K562 (cell line): ENCODE results near the gene MBOAT1. TPM values are rescaled to one million over a fixed set of nuclear protein-coding genes. Genes with fewer than 3 reads are reported as not detected.

Experiments
- ATAC-seq: fragments of 200-7000 bp; cut with Tn5 transposase; 3 replicates; pipeline ENCODE4 v1.9.1; 2020; ENCODE audit warnings: moderate library complexity
- BruUV-seq: library from RNA; stranded (reverse); fragments of 400-500 nt; replicated peaks from 2 replicates; lab custom pipeline; 2021; lab: Mats Ljungman, UMichigan
- CTCF ChIA-PET: fragments of 300-600 bp; formaldehyde crosslinking; extraction: SDS; loops from one replicate; lab custom pipeline; 2021; ENCODE audit warnings: low intra/inter-chr PET ratio; lab: Yijun Ruan, JAX
- POLR2A ChIA-PET: fragments of 300-600, 350-650 bp; sonication (Branson Sonifier 250); formaldehyde crosslinking; extraction: SDS; loops from one replicate; lab custom pipeline; 2021; ENCODE audit warnings: antibody characterized with exemption, inconsistent platforms; lab: Yijun Ruan, JAX
- DNase-seq, 4 experiments: peaks; one replicate each; pipeline versions ENCODE4 v3.0.0 to v3.0.0-alpha.2; 2011 to 2018; ENCODE audit warnings: low spot score in 3 of 4, mixed read lengths in 3 of 4; ENCODE audit errors: extremely low read depth in 1 of 4
- FAIRE-seq: peaks from 2 replicates; lab custom pipeline; 2011; peaks lifted over from hg19 to GRCh38; lab: Jason Lieb, UNC
- H2AFZ ChIP-seq: 2 replicates; pipeline ENCODE4 v1.6.0; 2011; ENCODE audit warnings: low read depth, low read length, control low read depth, inconsistent platforms
- H3K27ac ChIP-seq: fragments of 200-600 bp; 3 replicates; pipeline ENCODE4 v1.8.0; 2011; ENCODE audit warnings: low read depth, mild to moderate bottlenecking, control low read depth, inconsistent platforms, low read length, moderate library complexity, mixed read lengths; ENCODE audit errors: extremely low read depth
- H3K27me3 ChIP-seq, 2 experiments: fragments of 300-600 bp in 1 of 2; 2 replicates in 1 of 2; 3 replicates in 1 of 2; pipeline versions ENCODE4 v1.6.0 to v1.8.0; 2011; ENCODE audit warnings: inconsistent platforms in 2 of 2, low read length in 2 of 2, mild to moderate bottlenecking in 1 of 2, mixed read lengths in 1 of 2, moderate library complexity in 1 of 2; ENCODE audit not compliant: control insufficient read depth in 2 of 2, insufficient read depth in 2 of 2
- H3K36me3 ChIP-seq: fragments of 300-600 bp; 3 replicates; pipeline ENCODE4 v1.8.0; 2011; ENCODE audit warnings: mild to moderate bottlenecking, low read length, inconsistent platforms; ENCODE audit not compliant: control insufficient read depth, insufficient read depth
- H3K4me1 ChIP-seq, 2 experiments: fragments of 200-600 bp in 1 of 2; replicated peaks in 1 of 2; 2 replicates in 1 of 2; 3 replicates in 1 of 2; pipeline versions ENCODE4 v1.5.1 to v1.8.0; 2011; ENCODE audit warnings: inconsistent platforms in 2 of 2, low read length in 2 of 2, mild to moderate bottlenecking in 1 of 2, mixed read lengths in 1 of 2, moderate library complexity in 1 of 2; ENCODE audit not compliant: control insufficient read depth in 2 of 2, insufficient read depth in 2 of 2
- H3K4me2 ChIP-seq: 2 replicates; pipeline ENCODE4 v1.6.1; 2011; ENCODE audit warnings: low read length, control low read depth, inconsistent platforms, mixed read lengths; ENCODE audit not compliant: insufficient read depth
- H3K4me3 ChIP-seq: fragments of 200-600 bp; sonication (generic), shearing (Covaris generic); 2 replicates; pipeline ENCODE4 v1.5.1; 2016; ENCODE audit warnings: control low read depth, inconsistent platforms
- H3K79me2 ChIP-seq: fragments of 200-600 bp; 3 replicates; pipeline ENCODE4 v1.8.0; 2011; ENCODE audit warnings: low read length, inconsistent platforms; ENCODE audit not compliant: control insufficient read depth, insufficient read depth
- H3K9ac ChIP-seq, 2 experiments: 2 replicates each; pipeline versions ENCODE4 v1.6.0 to v1.6.1; 2011; ENCODE audit warnings: low read depth in 2 of 2, low read length in 2 of 2, control low read depth in 1 of 2, inconsistent platforms in 1 of 2, mild to moderate bottlenecking in 1 of 2, mixed read lengths in 1 of 2; ENCODE audit not compliant: insufficient read depth in 1 of 2
- H3K9me1 ChIP-seq: one replicate; pipeline ENCODE4 v1.6.0; 2011; ENCODE audit warnings: inconsistent platforms, mild to moderate bottlenecking, low read length, moderate library complexity; ENCODE audit not compliant: control insufficient read depth, insufficient read depth
- H3K9me3 ChIP-seq: replicated peaks from 2 replicates; pipeline ENCODE4 v1.5.1; 2011; ENCODE audit warnings: low read depth, low read length, inconsistent platforms; ENCODE audit not compliant: control insufficient read depth, insufficient read depth
- H4K20me1 ChIP-seq: replicated peaks from 2 replicates; pipeline ENCODE4 v1.6.1; 2011; ENCODE audit warnings: low read length, inconsistent platforms, mixed read lengths; ENCODE audit not compliant: control insufficient read depth, insufficient read depth
- ERF ChIP-seq: fragments of 450-650 bp; formaldehyde crosslinking; IDR thresholded peaks from 2 replicates; pipeline ENCODE4 v1.4.0; 2020; ENCODE audit warnings: mild to moderate bottlenecking, mixed read lengths
- HDAC6 ChIP-seq: IDR thresholded peaks from 2 replicates; pipeline ENCODE4 v1.6.1; 2012; ENCODE audit warnings: low read depth, mild to moderate bottlenecking, control low read depth, inconsistent platforms, low read length, moderate library complexity
- KLF10 ChIP-seq: fragments of 250-450 bp; sonication (Bioruptor Pico); IDR thresholded peaks from 2 replicates; pipeline ENCODE4 v1.6.1; 2021; ENCODE audit warnings: matching md5 sums
- POLR3G ChIP-seq: IDR thresholded peaks from 2 replicates; pipeline ENCODE4 v1.6.1; 2011; ENCODE audit not compliant: insufficient read length, insufficient replicate concordance; ENCODE audit errors: extremely low read depth
- ZNF699 ChIP-seq: fragments of 250-450 bp; sonication (Bioruptor Pico); IDR thresholded peaks from 2 replicates; pipeline ENCODE4 v1.8.0; 2021; ENCODE audit warnings: mild to moderate bottlenecking, moderate library complexity; ENCODE audit not compliant: insufficient replicate concordance
- in situ Hi-C: fragments of 300-500 bp; cut with MboI; formaldehyde crosslinking; loops from 4 replicates; pipeline ENCODE4 v1.15.0; 2018; ENCODE audit warnings: inconsistent platforms, mixed read lengths
- intact Hi-C: fragments of 100-400 bp; cut with micrococcal nuclease; formaldehyde crosslinking; loops from 2 replicates; pipeline ENCODE4 v1.14.2; 2022
- polyA plus RNA-seq, 8 experiments: library from polyadenylated mRNA; depleted of rRNA in 4 of 8; stranded (reverse) in 5 of 8; unstranded in 3 of 8; fragments of >200 nt; fragmentation: Nextera tagmentation in 2 of 8; fragmentation: Illumina TruSeq in 1 of 8; extraction: Ambion mirVana in 2 of 8; extraction: Trizol in 1 of 8; gene quantifications; 2 replicates each; pipeline versions ENCODE4 v1.2.1 to v1.2.3, GENCODE V29; 2011 to 2014; ENCODE audit warnings: inconsistent platforms in 1 of 8, missing spikeins in 1 of 8
- total RNA-seq, 7 experiments: library from RNA; depleted of rRNA in 6 of 7; stranded (reverse); fragments of >200 nt in 6 of 7; fragmentation: Illumina TruSeq in 2 of 7; extraction: Trizol in 2 of 7; gene quantifications; 2 replicates each; pipeline versions ENCODE4 v1.2.1 to v1.2.3, GENCODE V29; 2011 to 2021; ENCODE audit warnings: low replicate concordance in 1 of 7
- TF ChIP-seq, protein P1 (sequence below): fragments of 200-800 bp; sonication (Bioruptor generic); IDR thresholded peaks from 2 replicates; pipeline ENCODE4 v1.6.1; 2017; ENCODE audit warnings: missing genetic modification characterization, missing compliant biosample characterization
- TF ChIP-seq, protein P2 (sequence below): fragments of 250-450 bp; sonication (Bioruptor Pico); IDR thresholded peaks from 2 replicates; pipeline ENCODE4 v1.4.0; 2020; ENCODE audit warnings: mild to moderate bottlenecking
- TF ChIP-seq, protein P3 (sequence below): fragments of 450-650 bp; formaldehyde crosslinking; IDR thresholded peaks from 2 replicates; pipeline ENCODE4 v1.4.0; 2020; ENCODE audit warnings: mild to moderate bottlenecking, moderate library complexity

The MBOAT1 gene
- total and polyA plus RNA-seq, 9 of the 15 experiments (the other 6 are each of a cell fraction or from before 2014, with no cell fraction given) = 0.13 to 16.5 (median 10.3) TPM

DNA sequence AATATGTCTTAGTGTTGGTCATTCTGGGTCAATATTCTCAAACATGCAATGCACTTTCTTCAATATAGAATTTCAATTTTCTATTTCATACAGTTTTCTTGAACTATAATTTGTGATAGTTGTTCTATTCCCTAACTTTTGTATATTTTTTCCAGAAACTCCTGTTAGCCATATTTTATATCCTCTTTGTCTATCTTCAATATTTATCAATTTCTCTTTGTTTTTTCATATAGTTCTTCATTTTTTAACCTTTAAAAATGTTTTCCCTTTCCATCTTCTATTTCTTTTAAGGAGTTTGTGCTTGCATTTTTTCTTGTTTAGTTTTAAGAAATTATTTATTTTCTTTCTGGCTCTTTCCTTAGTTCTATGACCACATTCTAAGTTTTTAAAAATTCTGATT, 42.0 kb upstream of the MBOAT1 start:
- CTCF ChIA-PET = interaction anchor here (0.7 kb wide), 1 partner anchor 12 kb away, joined by 3 read pairs; no protein-coding TSS in a partner anchor
- BruUV-seq = no TSS peak

More for the DNA sequence above, 42.0 kb upstream of the MBOAT1 start:
- no peak overlapping the region for H3K4me3 ChIP-seq
- no peak overlapping the region for H3K4me2 ChIP-seq
- H3K9ac ChIP-seq = no peak overlapping the region
- POLR2A ChIA-PET = no interaction called here
- H3K79me2 ChIP-seq = no peaks in the 10 kb centered on the region
- H4K20me1 ChIP-seq = no peaks in the 10 kb centered on the region
- no peaks in the 10 kb centered on the region for H3K9me1 ChIP-seq
- ATAC-seq (no peak), FAIRE-seq (no peak), DNase-seq (no peak)
- no peaks in the 10 kb centered on the region for H3K4me1 ChIP-seq
- no peaks in the 10 kb centered on the region for H3K9me3 ChIP-seq
- intact Hi-C loops = no loop called here
- H3K36me3 ChIP-seq = no peaks in the 10 kb centered on the region
- TF ChIP-seq ERF (CRISPR knock-in tag) (no peak), KLF10 (no peak), HDAC6 (no peak), ZNF699 (no peak), POLR3G (no peak)
- TF ChIP-seq, protein P1, sequence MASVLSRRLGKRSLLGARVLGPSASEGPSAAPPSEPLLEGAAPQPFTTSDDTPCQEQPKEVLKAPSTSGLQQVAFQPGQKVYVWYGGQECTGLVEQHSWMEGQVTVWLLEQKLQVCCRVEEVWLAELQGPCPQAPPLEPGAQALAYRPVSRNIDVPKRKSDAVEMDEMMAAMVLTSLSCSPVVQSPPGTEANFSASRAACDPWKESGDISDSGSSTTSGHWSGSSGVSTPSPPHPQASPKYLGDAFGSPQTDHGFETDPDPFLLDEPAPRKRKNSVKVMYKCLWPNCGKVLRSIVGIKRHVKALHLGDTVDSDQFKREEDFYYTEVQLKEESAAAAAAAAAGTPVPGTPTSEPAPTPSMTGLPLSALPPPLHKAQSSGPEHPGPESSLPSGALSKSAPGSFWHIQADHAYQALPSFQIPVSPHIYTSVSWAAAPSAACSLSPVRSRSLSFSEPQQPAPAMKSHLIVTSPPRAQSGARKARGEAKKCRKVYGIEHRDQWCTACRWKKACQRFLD = no peak
- TF ChIP-seq, protein P2, sequence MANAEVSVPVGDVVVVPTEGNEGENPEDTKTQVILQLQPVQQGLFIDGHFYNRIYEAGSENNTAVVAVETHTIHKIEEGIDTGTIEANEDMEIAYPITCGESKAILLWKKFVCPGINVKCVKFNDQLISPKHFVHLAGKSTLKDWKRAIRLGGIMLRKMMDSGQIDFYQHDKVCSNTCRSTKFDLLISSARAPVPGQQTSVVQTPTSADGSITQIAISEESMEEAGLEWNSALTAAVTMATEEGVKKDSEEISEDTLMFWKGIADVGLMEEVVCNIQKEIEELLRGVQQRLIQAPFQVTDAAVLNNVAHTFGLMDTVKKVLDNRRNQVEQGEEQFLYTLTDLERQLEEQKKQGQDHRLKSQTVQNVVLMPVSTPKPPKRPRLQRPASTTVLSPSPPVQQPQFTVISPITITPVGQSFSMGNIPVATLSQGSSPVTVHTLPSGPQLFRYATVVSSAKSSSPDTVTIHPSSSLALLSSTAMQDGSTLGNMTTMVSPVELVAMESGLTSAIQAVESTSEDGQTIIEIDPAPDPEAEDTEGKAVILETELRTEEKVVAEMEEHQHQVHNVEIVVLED = no peak
- TF ChIP-seq, protein P3, sequence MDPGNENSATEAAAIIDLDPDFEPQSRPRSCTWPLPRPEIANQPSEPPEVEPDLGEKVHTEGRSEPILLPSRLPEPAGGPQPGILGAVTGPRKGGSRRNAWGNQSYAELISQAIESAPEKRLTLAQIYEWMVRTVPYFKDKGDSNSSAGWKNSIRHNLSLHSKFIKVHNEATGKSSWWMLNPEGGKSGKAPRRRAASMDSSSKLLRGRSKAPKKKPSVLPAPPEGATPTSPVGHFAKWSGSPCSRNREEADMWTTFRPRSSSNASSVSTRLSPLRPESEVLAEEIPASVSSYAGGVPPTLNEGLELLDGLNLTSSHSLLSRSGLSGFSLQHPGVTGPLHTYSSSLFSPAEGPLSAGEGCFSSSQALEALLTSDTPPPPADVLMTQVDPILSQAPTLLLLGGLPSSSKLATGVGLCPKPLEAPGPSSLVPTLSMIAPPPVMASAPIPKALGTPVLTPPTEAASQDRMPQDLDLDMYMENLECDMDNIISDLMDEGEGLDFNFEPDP (CRISPR knock-in tag) = no peak
- no peak overlapping the region for H2AFZ ChIP-seq
- H3K27me3 ChIP-seq = peaks cover 0 to 9% of the 10 kb centered on the region in 2 experiments; a peak in 2 of 5 replicates
- H3K27ac ChIP-seq = no peak overlapping the region
- in situ Hi-C loops = no loop called here
